HepG2 (cell line): ENCODE data around the gene GPM6B. TPM values are rescaled to one million over a fixed set of nuclear protein-coding genes. Genes with fewer than 3 reads are reported as not detected.

Experiments used
- AKNA ChIP-seq: sonication (generic); formaldehyde crosslinking; IDR thresholded peaks from 2 replicates; pipeline ENCODE4 v1.4.0; 2020; ENCODE audit warnings: missing genetic modification reagents, borderline replicate concordance
- ATF2 ChIP-seq: sonication (generic); formaldehyde crosslinking; IDR thresholded peaks from 2 replicates; pipeline ENCODE4 v1.4.0; 2020; ENCODE audit warnings: missing genetic modification reagents
- ELF1 ChIP-seq: sonication (generic); formaldehyde crosslinking; IDR thresholded peaks from 2 replicates; pipeline ENCODE4 v1.4.0; 2020; ENCODE audit warnings: missing genetic modification reagents
- HNF1A ChIP-seq, 2 experiments: sonication (generic) in 1 of 2; formaldehyde crosslinking in 1 of 2; IDR thresholded peaks; 2 replicates each; pipeline versions ENCODE4 v1.4.0 to v1.6.1; 2016 to 2020; ENCODE audit warnings: borderline replicate concordance in 1 of 2, low read depth in 1 of 2, mild to moderate bottlenecking in 1 of 2, missing genetic modification reagents in 1 of 2
- IRF9 ChIP-seq: sonication (generic); formaldehyde crosslinking; IDR thresholded peaks from 2 replicates; pipeline ENCODE4 v1.8.0; 2022; ENCODE audit warnings: missing genetic modification reagents, mild to moderate bottlenecking, borderline replicate concordance
- KMT2A ChIP-seq: sonication (generic); formaldehyde crosslinking; IDR thresholded peaks from 2 replicates; pipeline ENCODE4 v1.4.0; 2020; ENCODE audit warnings: missing genetic modification reagents
- ZBTB34 ChIP-seq: sonication (generic); formaldehyde crosslinking; IDR thresholded peaks from 2 replicates; pipeline ENCODE4 v1.8.0; 2022; ENCODE audit warnings: mild to moderate bottlenecking, missing genetic modification reagents
- ZNF629 ChIP-seq: sonication (generic); formaldehyde crosslinking; conservative IDR thresholded peaks from 2 replicates; pipeline ENCODE4 v1.5.0; 2020; ENCODE audit warnings: missing genetic modification reagents
- ZNF850 ChIP-seq: sonication (generic); formaldehyde crosslinking; conservative IDR thresholded peaks from 2 replicates; pipeline ENCODE4 v1.9.0; 2021; ENCODE audit warnings: mild to moderate bottlenecking, missing genetic modification reagents
- polyA plus RNA-seq, 8 experiments: library from polyadenylated mRNA; depleted of rRNA in 3 of 8; stranded (reverse) in 7 of 8; unstranded in 1 of 8; fragments of >200 nt; fragmentation: Illumina TruSeq in 4 of 8; extraction: Trizol in 4 of 8; gene quantifications; 2 replicates each; pipeline versions ENCODE4 v1.2.1 to v1.2.3, GENCODE V29; 2011 to 2016; ENCODE audit warnings: low read depth in 4 of 8, missing spikeins in 1 of 8, mixed read lengths in 1 of 8; ENCODE audit not compliant: insufficient read depth in 1 of 8
- total RNA-seq, 5 experiments: library from RNA; depleted of rRNA; stranded (reverse); fragments of >200 nt; fragmentation: Illumina TruSeq; extraction: Trizol; gene quantifications; 2 replicates each; pipeline ENCODE4 v1.2.3, GENCODE V29; 2016; ENCODE audit warnings: low read depth in 1 of 5

GPM6B gene
- total and polyA plus RNA-seq, 2 of the 13 experiments (the other 11 are each of a cell fraction or from before 2014, with no cell fraction given) = not detected

- TF ChIP-seq ATF2 (no peak), KMT2A (CRISPR knock-in tag) (no peak), ZNF850 (CRISPR knock-in tag) (no peak), ELF1 (CRISPR knock-in tag) (no peak), IRF9 (CRISPR knock-in tag) (no peak), ZNF629 (no peak), AKNA (CRISPR knock-in tag) (no peak), HNF1A (IDR thresholded peaks at IDR 0.05; ENCODE audit: low read depth) (no peak), HNF1A (CRISPR knock-in tag; IDR thresholded peaks at IDR 0.05; ENCODE audit: borderline replicate concordance) (no peak), ZBTB34 (no peak)
Measured at GRCh38 chrX:13859724-13860123, 42.8 kb upstream of the GPM6B start (continued).
